Loucy (cell line): ENCODE results near the gene BCR.
"Not testable (repeated sequence)": the region's sequence is repeated elsewhere in the genome, so short reads cannot be mapped to it uniquely, and the experiment has no call there.

Source experiments
- EZH2phosphoT487 ChIP-seq: fragments of 200-600 bp; IDR thresholded peaks from 2 replicates; pipeline ENCODE4 v1.6.1; 2018; ENCODE audit warnings: antibody characterized with exemption, mild to moderate bottlenecking, moderate library complexity, borderline replicate concordance
- TF ChIP-seq, protein P1 (sequence below): fragments of 200-600 bp; sonication (generic); conservative IDR thresholded peaks from 2 replicates; pipeline ENCODE4 v1.5.1; 2014; ENCODE audit warnings: mild to moderate bottlenecking, antibody characterized with exemption, low read length

DNA sequence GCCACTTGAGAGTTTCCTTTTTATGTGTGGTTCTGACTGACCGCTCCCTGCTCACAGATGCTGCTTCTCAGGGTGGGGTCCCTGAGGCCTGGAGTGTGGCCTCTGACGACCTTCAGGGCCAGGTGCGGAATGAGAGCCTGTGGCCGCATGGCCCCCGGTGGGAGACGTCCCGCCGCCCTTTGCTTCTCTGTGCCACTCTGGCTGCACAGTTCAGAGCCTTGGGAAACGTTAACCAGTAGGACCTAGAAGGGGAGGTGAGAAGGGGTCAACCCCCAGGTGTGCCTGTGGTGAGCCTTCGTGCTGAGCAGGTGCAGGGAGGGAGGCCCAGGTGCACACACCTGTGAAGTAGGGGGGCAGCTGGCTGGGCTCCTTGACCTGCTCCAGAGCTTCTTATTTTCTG is 127.2 kb downstream of the BCR start:
- TF ChIP-seq, protein P1, sequence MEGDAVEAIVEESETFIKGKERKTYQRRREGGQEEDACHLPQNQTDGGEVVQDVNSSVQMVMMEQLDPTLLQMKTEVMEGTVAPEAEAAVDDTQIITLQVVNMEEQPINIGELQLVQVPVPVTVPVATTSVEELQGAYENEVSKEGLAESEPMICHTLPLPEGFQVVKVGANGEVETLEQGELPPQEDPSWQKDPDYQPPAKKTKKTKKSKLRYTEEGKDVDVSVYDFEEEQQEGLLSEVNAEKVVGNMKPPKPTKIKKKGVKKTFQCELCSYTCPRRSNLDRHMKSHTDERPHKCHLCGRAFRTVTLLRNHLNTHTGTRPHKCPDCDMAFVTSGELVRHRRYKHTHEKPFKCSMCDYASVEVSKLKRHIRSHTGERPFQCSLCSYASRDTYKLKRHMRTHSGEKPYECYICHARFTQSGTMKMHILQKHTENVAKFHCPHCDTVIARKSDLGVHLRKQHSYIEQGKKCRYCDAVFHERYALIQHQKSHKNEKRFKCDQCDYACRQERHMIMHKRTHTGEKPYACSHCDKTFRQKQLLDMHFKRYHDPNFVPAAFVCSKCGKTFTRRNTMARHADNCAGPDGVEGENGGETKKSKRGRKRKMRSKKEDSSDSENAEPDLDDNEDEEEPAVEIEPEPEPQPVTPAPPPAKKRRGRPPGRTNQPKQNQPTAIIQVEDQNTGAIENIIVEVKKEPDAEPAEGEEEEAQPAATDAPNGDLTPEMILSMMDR = not testable (repeated sequence)
- not testable (repeated sequence) for TF ChIP-seq EZH2phosphoT487
